HFFc6 (cell line): ENCODE data around the gene SH3BP5. TPM values are rescaled to one million over a fixed set of nuclear protein-coding genes. Genes with fewer than 3 reads are reported as not detected.

ENCODE experiments used
- DNase-seq: peaks from one replicate; pipeline ENCODE4 v3.0.0-alpha.2; 2018
- H3K27ac Mint-ChIP-seq: 2 replicates; pipeline ENCODE4 v1.8.0; 2020; ENCODE audit warnings: mild to moderate bottlenecking, mixed read lengths
- H3K27me3 Mint-ChIP-seq: 2 replicates; pipeline ENCODE4 v1.8.0; 2021; ENCODE audit warnings: mild to moderate bottlenecking, moderate library complexity, mixed read lengths; ENCODE audit not compliant: insufficient read depth
- H3K36me3 Mint-ChIP-seq: 2 replicates; pipeline ENCODE4 v1.8.0; 2021; ENCODE audit warnings: low read depth, mixed read lengths
- H3K4me1 Mint-ChIP-seq: 2 replicates; pipeline ENCODE4 v1.8.0; 2020; ENCODE audit warnings: low read depth, mixed read lengths
- H3K4me3 Mint-ChIP-seq: 2 replicates; pipeline ENCODE4 v1.8.0; 2020; ENCODE audit warnings: mild to moderate bottlenecking, moderate library complexity, mixed read lengths
- H3K9me3 Mint-ChIP-seq: 2 replicates; pipeline ENCODE4 v1.8.0; 2020; ENCODE audit warnings: mild to moderate bottlenecking, mixed read lengths
- CTCF ChIP-seq: fragments of 200-600 bp; sonication (generic); IDR thresholded peaks from 2 replicates; pipeline ENCODE4 v1.5.0; 2021; ENCODE audit warnings: antibody characterized with exemption, mild to moderate bottlenecking
- total RNA-seq, 6 experiments: library from RNA; stranded (reverse); fragmentation: NEBNext Ultra II Directional; extraction: Animal tissue kit (Norgen Biotek cat#: 25700); gene quantifications; 2 replicates in 1 of 6; 3 replicates in 5 of 6; pipeline ENCODE4 v1.2.3, GENCODE V29; 2021

Gene SH3BP5
- total RNA-seq, 6 experiments from 2014 or later: 10.8 to 14.2 (median 11.9) TPM

DNA sequence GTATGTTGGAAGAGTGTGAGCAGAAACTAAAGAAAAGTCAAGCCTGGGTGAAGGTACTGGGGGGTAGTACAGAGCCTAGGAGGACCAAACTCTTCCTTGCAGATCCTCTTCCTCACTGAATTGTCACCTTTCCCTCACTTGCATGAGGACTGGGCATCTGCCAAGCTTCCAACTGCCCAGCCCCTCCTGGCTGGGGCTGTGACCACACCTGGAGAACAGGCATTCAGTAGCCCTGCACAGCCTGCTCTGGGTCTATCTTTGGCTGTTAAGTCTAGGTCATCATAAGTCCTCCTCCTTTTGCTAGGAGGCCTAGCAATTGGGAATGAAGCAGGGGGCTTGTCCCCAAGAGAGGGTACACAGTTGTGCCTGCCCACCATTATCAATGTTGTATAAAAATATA is 71.1 kb downstream of the SH3BP5 start:
- no peak overlapping the region for H3K4me3 Mint-ChIP-seq
- no peaks in the 10 kb centered on the region for H3K4me1 Mint-ChIP-seq
- no peak for TF ChIP-seq CTCF
- H3K27ac Mint-ChIP-seq: no peak overlapping the region
- peaks cover 13% of the 10 kb centered on the region for H3K36me3 Mint-ChIP-seq
- peaks cover 2% of the 10 kb centered on the region; the same call in 1 of the 2 replicates for H3K27me3 Mint-ChIP-seq
- no peak for DNase-seq
- no peaks in the 10 kb centered on the region for H3K9me3 Mint-ChIP-seq

DNA sequence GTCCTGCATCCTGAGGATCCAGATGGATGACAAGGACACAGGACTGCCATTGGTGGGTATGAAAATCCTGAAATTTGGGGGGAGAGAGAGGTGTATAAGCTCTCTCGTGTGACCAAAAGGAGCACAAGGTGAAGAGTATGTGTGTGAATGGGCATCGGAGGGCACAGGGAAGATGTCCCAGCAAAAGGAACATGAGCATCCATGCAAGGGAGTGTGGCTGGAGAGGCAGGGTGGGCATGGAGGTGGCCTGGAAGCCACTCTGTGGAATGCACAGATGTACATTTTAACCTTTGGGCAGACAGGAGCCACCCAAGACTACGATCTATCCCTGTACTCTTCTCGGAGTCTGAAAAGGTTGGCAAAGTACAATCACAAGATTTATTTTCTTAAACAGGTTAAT is 71.9 kb downstream of the SH3BP5 start:
- no peak for TF ChIP-seq CTCF
- no peak for DNase-seq
- Mint-ChIP-seq H3K27ac (peak overlapping the region; percentile 56; the same call in 1 of the 2 replicates), H3K27me3 (peaks cover 2% of the 10 kb centered on the region; the same call in 1 of the 2 replicates), H3K9me3 (no peaks in the 10 kb centered on the region), H3K36me3 (peaks cover 19% of the 10 kb centered on the region), H3K4me3 (no peak overlapping the region), H3K4me1 (no peaks in the 10 kb centered on the region)

DNA sequence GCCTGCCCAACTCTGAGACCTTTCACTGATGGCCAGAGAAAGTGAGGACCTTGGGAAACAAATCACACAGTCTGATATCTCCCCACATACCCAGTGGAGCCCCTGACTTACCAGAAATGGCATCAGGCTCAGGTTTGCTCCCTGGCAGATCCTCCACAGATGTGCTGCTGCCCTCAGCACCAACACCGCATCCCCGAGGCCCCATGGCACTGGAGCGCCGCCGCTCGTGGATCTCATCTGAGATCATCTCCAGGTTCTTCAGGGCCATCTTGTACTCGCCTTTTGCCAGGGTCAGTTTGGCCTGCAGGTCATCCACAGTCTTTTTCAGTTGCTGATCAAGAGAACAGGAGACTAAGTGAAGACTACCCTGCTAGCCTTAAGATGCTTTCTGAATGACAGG is 73.7 kb downstream of the SH3BP5 start:
- no peak for DNase-seq
- Mint-ChIP-seq H3K27ac (no peak overlapping the region), H3K4me1 (no peaks in the 10 kb centered on the region), H3K4me3 (no peak overlapping the region), H3K27me3 (peaks cover 2% of the 10 kb centered on the region; the same call in 1 of the 2 replicates), H3K9me3 (no peaks in the 10 kb centered on the region), H3K36me3 (peaks cover 21% of the 10 kb centered on the region)
- TF ChIP-seq CTCF: no peak

DNA sequence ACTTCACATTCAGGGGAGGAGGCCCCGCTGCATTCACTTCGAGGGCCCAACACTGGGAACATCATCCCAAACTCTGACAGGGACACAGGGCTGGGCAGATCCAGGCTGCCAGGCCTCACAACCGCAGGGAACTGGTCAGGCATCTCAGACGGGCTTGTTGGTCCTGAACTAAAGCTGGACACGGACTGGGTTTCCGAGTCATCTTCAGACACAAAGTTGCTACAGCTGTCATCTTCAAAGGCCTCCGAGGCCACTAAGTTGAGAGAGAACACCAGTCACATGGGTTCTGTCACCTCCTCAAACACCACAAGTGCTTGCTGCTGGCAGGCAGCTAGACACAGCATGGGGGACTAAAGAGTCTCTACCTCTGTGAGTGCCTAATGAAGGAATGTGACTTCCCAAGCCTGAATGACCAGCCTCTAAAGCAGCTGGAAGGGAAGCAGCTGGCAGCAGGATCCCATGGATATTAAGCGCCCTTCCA is 75.5 kb downstream of the SH3BP5 start:
- Mint-ChIP-seq H3K36me3 (peaks cover 28% of the 10 kb centered on the region), H3K27me3 (peaks cover 2% of the 10 kb centered on the region; the same call in 1 of the 2 replicates), H3K4me1 (no peaks in the 10 kb centered on the region), H3K4me3 (no peak overlapping the region), H3K9me3 (no peaks in the 10 kb centered on the region), H3K27ac (no peak overlapping the region)
- DNase-seq: no peak
- TF ChIP-seq CTCF: no peak

DNA sequence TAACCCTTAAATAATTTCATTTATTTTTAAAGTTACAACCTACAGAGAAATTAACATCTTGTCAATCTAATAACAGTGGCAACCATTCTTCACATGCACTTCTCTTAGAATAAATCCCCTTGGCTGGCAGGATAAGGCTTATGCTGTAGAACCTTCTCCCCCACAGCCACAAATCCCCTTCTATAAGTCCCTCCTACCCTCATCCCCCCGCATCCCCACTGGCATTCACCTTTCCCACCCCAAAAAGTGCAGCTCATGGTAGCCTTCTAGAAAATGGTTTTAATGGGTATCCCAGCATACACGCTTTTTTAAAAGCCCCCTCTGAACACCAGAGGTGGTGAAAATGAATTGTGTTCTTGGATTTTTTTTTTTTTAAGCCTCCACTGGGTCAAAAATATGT is 77.2 kb downstream of the SH3BP5 start:
- Mint-ChIP-seq H3K4me1 (no peaks in the 10 kb centered on the region), H3K9me3 (no peaks in the 10 kb centered on the region), H3K4me3 (no peak overlapping the region), H3K27me3 (peaks cover 2% of the 10 kb centered on the region), H3K27ac (peak overlapping the region; percentile 22), H3K36me3 (peaks cover 40% of the 10 kb centered on the region)
- TF ChIP-seq CTCF: no peak
- DNase-seq: no peak
